ENCODE data around the gene SHFL.

Gene SHFL

DNA sequence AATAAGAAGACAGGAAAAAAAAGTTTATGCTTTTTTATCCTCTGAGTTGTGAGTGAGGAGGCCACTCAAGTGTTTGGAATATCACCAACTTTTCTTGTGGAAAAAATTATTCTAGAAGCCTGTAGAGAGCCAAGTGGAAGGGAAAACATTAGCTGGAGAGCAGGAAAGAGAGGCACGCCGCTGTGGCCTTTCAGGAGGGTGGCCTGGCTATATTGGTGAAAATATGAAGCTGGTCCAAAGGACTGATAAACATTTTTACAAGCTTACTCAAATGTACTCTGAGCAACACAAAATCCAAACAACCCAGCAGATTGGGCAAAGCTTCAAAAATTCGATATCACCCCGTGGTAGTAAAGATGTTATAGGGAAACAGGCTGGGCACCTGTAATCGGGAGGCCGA lies 35.9 kb downstream of the SHFL start:
- DNase-seq (ENCODE audit: low spot score) = no peak
- TF ChIP-seq, protein P1, sequence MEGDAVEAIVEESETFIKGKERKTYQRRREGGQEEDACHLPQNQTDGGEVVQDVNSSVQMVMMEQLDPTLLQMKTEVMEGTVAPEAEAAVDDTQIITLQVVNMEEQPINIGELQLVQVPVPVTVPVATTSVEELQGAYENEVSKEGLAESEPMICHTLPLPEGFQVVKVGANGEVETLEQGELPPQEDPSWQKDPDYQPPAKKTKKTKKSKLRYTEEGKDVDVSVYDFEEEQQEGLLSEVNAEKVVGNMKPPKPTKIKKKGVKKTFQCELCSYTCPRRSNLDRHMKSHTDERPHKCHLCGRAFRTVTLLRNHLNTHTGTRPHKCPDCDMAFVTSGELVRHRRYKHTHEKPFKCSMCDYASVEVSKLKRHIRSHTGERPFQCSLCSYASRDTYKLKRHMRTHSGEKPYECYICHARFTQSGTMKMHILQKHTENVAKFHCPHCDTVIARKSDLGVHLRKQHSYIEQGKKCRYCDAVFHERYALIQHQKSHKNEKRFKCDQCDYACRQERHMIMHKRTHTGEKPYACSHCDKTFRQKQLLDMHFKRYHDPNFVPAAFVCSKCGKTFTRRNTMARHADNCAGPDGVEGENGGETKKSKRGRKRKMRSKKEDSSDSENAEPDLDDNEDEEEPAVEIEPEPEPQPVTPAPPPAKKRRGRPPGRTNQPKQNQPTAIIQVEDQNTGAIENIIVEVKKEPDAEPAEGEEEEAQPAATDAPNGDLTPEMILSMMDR (IDR thresholded peaks at IDR 0.05; ENCODE audit: extremely low read depth, missing control alignments) = no peak

DNA sequence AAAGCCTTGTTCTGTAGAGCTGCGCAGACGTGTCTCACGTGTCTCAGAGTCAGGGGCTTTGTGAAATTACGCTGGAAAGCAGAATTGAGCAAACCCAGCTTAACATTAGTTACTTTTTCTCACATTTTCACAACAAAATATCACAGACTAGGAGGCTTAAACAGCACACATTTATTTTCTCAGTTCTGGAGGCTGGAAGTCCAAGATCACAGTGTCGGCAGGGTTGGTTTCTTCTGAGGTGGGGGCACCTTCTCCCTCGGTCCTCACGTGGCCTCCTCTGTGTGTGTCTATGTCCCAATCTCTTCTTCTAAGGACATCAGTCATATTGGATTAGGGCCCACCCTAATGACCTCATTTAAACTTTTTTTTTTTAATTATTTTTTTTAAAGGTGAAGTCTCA lies 38.3 kb downstream of the SHFL start:
- TF ChIP-seq, protein P1 (IDR thresholded peaks at IDR 0.05; ENCODE audit: extremely low read depth, missing control alignments) = no peak
- DNase-seq (ENCODE audit: low spot score) = no peak

GRCh38 chr19:10126213-10126639 lies 40.1 kb downstream of the SHFL start:
- TF ChIP-seq, protein P1 (IDR thresholded peaks at IDR 0.05; ENCODE audit: extremely low read depth, missing control alignments) = no peak
- no peak for DNase-seq (ENCODE audit: low spot score)

DNA sequence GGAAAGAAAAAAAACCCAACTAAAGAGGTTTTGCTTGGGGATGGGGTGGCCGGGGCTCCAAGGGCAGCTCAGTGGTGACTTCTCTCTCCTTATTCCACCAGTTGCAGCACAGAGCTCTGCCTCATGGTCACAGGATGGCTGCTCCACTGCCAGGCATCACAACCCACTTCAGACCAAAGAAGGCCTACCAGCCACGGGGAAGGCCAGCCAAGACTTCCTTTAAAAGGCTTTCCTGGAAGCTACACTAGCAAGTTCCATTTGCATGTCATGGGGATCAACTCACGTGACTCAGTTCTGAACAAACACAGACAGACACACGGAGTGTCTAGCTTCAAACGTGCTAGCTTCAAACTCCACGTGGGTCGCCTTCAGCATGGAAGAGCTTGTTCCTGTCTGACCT lies 46.8 kb downstream of the SHFL start:
- TF ChIP-seq, protein P1 (IDR thresholded peaks at IDR 0.05; ENCODE audit: extremely low read depth, missing control alignments) = no peak

GRCh38 chr19:10133596-10133995 lies 47.5 kb downstream of the SHFL start:
- no peak for DNase-seq (ENCODE audit: low spot score)
- TF ChIP-seq, protein P1 (IDR thresholded peaks at IDR 0.05; ENCODE audit: extremely low read depth, missing control alignments) = no peak

More for the DNA sequence above, 46.8 kb downstream of the SHFL start:
- DNase-seq (ENCODE audit: low spot score) = no peak

DNA sequence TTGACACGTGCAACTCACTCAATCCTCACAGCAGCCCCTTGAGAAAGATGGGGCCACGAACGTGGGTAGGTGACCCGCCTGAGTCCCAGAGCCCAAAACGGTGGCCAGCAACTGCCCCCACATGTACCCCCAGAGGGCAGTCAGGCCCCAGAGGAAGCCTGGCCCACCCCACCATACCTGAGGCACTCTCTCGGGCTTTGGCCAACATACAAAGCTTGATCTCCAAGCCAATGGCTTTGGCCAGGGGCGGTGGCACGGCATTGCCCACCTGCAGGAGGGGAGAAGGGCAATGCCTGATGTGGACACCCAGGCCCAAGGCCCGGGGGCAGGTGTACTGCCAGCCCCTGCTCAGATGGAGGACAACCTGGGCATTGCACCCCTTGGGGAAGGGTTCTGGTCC lies 47.9 kb downstream of the SHFL start:
- TF ChIP-seq, protein P1 (IDR thresholded peaks at IDR 0.05; ENCODE audit: extremely low read depth, missing control alignments) = no peak

DNA sequence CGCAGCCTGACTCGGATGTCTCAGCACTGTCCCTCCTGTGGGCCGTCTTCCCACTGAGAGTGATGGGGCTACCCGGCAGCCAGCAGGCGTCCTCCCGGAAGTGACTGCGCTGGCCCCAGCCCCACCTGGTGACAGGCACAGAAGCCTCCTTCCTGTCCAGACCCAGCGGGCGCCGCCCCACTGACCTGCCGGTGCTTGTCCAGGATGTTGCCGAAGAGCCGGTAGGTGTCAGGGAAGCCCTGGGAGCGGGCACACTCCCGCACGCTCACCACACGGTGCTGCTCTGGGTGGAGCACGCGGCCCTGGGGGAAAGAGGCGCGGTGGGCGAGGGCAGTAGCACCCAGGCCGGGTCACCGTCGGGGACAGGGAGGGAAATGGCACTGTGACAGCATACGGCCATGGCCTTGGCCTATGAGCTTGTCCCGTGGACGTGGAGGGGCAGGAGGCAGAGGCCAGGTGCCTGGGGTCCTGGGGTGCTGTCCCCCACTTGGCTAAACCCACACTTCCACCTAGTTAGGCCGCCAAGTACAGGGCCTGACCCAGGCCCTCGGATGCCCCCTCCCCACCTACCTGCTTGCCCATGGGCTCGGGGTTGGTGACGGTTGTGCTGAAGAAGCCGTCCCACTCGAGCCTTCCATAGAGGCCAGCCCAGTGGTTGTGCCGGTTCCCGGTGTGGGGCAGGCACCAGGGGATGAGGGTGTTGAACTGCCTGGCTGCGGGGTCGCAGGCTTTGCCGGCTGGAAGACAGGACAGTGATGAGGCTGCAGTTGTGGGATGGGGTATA lies 49.6 kb downstream of the SHFL start:
- no peak for DNase-seq (ENCODE audit: low spot score)
- TF ChIP-seq, protein P1 (IDR thresholded peaks at IDR 0.05; ENCODE audit: extremely low read depth, missing control alignments) = no peak

More for the DNA sequence above, 47.9 kb downstream of the SHFL start:
- no peak for DNase-seq (ENCODE audit: low spot score)

All from GM20000 (cell line).